Fibroblast of villous mesenchyme (primary cell): ENCODE results near the gene TXNRD3. TPM values are rescaled to one million over a fixed set of nuclear protein-coding genes. Genes with fewer than 3 reads are reported as not detected.

Experiments used
- DNase-seq: peaks from one replicate; pipeline ENCODE4 v3.0.0-alpha.2; 2010; ENCODE audit warnings: low read depth
- H3K4me3 ChIP-seq: 2 replicates; pipeline ENCODE4 v1.5.1; 2011; ENCODE audit warnings: low read depth, mild to moderate bottlenecking, low read length
- total RNA-seq: library from RNA; depleted of rRNA; stranded (reverse); fragments of >200 nt; gene quantifications from 2 replicates; pipeline ENCODE4 v1.2.3, GENCODE V29; 2012
- TF ChIP-seq, protein P1 (sequence below): IDR thresholded peaks from 2 replicates; pipeline ENCODE4 v1.5.1; 2012; ENCODE audit warnings: low read depth, mild to moderate bottlenecking, low read length; ENCODE audit not compliant: insufficient read depth

The TXNRD3 gene
- total RNA-seq, 1 donor = 13.4 TPM

DNA sequence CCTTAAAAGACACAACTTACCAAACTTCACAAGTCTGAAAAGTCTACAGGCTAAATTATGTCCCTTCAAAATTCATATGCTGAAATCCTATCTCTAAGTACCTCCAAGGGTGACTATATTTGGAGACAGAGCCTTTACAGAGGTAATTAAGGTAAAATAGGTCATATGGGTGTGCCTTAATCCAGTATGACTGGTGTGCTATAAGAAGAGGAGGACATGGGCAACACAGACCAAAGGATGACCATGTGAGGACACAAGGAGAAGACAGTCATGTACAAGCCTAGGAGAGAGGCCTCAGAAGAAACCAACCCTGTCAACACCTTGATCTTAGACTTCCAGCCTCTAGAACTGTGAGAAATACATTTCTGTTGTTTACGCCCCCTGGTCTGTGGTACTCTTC lies 32.2 kb downstream of the TXNRD3 start:
- TF ChIP-seq, protein P1, sequence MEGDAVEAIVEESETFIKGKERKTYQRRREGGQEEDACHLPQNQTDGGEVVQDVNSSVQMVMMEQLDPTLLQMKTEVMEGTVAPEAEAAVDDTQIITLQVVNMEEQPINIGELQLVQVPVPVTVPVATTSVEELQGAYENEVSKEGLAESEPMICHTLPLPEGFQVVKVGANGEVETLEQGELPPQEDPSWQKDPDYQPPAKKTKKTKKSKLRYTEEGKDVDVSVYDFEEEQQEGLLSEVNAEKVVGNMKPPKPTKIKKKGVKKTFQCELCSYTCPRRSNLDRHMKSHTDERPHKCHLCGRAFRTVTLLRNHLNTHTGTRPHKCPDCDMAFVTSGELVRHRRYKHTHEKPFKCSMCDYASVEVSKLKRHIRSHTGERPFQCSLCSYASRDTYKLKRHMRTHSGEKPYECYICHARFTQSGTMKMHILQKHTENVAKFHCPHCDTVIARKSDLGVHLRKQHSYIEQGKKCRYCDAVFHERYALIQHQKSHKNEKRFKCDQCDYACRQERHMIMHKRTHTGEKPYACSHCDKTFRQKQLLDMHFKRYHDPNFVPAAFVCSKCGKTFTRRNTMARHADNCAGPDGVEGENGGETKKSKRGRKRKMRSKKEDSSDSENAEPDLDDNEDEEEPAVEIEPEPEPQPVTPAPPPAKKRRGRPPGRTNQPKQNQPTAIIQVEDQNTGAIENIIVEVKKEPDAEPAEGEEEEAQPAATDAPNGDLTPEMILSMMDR = no peak
- no peak for DNase-seq
- no peak overlapping the region for H3K4me3 ChIP-seq

DNA sequence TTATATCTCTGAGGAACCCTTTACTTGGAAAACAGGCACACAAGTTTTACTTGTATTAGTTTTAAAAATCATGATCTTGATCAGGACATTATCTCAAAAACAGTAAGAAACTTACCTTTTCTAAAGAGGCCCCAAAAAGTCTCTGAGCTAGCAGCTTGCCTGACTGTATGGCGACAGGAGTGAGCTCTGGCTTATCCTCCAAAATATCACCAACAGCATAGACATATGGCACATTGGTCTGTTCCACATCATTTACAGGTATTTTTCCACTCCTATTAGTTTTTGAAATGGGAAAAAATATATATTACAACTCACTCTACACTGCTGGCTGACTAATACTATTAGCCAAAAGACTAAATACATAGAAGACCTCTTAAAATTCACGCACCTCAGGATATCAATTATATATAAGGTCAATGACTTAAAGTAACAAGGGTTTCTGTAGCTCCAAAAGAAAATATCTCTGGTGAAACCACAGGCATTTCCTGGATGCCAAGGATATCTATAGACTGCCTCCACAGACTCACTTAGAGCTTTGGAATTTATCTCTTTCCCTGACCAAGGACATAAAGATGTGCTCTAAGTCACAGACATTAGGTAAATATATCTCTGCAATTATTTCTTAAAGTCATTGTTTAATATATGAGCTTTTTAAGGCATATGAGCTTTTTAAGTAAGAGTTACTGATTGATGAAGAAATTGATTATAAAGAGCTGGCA lies 33.1 kb downstream of the TXNRD3 start:
- TF ChIP-seq, protein P1 = no peak
- peak; percentile 69 for DNase-seq
- no peak overlapping the region for H3K4me3 ChIP-seq

DNA sequence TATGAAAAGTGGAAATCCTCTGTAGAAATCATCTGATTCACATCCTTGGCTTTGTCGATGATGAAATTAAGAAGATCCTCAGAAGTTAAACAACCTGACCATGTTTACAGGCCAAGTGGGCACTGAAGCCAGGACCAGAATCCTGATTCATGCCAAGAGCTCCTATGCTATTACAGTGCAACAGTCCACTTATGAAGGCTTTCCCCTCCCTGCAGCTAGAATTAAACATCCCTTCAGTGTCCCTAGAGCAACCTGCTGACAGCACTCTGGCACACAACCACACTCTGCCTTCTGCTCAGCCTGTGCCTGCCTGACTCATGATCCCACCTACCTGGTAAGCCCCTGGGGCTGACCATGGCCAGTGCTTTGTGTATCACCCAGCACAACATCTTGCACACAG lies 33.8 kb downstream of the TXNRD3 start:
- TF ChIP-seq, protein P1 = no peak
- peak; percentile 30 for DNase-seq
- no peak overlapping the region for H3K4me3 ChIP-seq

DNA sequence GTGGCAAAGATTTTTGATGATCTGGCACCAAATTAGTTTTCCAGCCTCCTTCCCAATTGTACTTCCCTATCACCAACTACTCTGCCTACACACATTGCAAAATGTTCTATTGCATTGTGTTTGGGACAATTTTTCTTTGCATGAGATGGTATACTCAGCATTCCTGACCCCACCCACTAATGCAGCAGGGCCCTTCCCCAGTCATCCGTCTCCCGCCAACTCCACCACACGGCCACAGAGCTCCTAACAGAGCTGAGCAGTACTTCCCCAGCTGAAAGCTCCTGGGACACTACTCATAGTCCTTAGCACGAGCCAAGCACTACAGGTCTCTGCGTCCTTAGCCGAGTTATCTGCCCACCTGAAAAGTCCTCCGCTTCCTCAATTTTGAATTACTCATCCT lies 34.2 kb downstream of the TXNRD3 start:
- TF ChIP-seq, protein P1 = no peak
- DNase-seq = no peak

DNA sequence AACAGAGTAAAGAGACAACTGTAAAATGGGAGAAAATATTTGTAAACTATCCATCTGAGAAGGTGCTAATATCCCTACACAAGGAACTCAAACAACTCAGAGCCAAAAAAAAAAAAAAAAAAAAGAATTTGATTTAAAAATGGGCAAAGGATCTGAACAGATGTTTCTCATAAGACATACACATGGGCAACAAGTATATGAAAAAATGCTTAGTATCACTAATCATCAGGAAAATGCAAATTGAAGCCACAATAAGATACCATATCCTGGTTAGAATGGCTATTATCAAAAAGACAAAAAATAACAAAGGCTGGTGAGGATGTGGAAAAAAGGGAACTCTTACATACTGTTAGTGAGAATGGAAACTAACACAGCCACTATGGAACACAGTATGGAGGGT lies 36.2 kb downstream of the TXNRD3 start:
- TF ChIP-seq, protein P1 = no peak
- DNase-seq = no peak
- H3K4me3 ChIP-seq = no peak overlapping the region

More for the DNA sequence above, 34.2 kb downstream of the TXNRD3 start:
- no peak overlapping the region for H3K4me3 ChIP-seq

DNA sequence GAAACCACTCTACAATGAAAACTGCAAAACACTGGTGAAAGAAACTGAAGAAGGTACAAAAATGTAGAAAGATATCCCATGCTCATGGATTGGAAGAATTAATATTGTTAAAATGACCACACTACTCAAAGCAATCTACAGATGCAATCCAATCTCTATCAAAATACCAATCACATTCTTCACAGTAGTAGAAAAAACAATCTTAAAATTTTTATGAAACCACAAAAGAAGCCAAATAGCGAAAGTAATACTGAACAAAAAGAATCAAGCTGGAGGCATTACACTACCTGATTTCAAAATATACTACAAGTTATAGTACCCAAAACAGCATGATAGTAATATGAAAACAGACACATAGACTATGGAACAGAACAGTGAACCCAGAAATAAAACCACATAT lies 36.9 kb downstream of the TXNRD3 start:
- DNase-seq = no peak
- H3K4me3 ChIP-seq = no peak overlapping the region
- TF ChIP-seq, protein P1 = no peak

DNA sequence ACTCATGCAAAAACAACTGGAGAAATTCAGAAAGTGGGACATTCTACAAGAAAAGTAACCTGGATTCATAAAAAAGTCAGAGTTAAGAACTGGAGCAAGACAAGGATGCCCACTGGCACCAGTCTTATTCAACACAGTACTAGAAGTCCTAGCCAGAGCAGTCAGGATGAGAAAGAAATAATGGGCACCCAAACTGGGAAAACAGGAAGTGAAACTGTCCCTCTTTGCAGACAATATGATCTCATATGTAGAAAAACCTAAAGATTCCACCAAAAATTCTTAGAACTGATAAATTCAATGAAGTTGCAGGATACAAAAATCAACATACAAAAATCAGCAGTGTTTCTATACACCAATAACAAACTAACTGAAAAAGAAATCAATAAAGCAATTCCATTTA lies 37.4 kb downstream of the TXNRD3 start:
- DNase-seq = no peak
- TF ChIP-seq, protein P1 = no peak

More for the DNA sequence above, 37.4 kb downstream of the TXNRD3 start:
- no peak overlapping the region for H3K4me3 ChIP-seq
